Fibroblast of lung (primary cell): ENCODE measurements around the gene EFNA5. TPM values are rescaled to one million over a fixed set of nuclear protein-coding genes. Genes with fewer than 3 reads are reported as not detected.

Experiments used
- DNase-seq, 2 donors: peaks; one replicate each; pipeline versions ENCODE4 v3.0.0 to v3.0.0-alpha.2; 2010; ENCODE audit warnings: low read depth in 2 of 2
- H2AFZ ChIP-seq: 2 replicates; pipeline ENCODE4 v1.5.1; 2012; ENCODE audit warnings: low read length, control low read depth, inconsistent platforms
- H3K27ac ChIP-seq: 2 replicates; pipeline ENCODE4 v1.5.1; 2011; ENCODE audit warnings: low read length, control low read depth; ENCODE audit not compliant: insufficient read depth
- H3K27me3 ChIP-seq: 2 replicates; pipeline ENCODE4 v1.5.1; 2011; ENCODE audit warnings: mild to moderate bottlenecking, low read length; ENCODE audit not compliant: control insufficient read depth, insufficient read depth
- H3K36me3 ChIP-seq: 2 replicates; pipeline ENCODE4 v1.5.1; 2011; ENCODE audit warnings: low read length; ENCODE audit not compliant: control insufficient read depth, insufficient read depth
- H3K4me1 ChIP-seq: 2 replicates; pipeline ENCODE4 v1.5.1; 2011; ENCODE audit warnings: low read length; ENCODE audit not compliant: control insufficient read depth, insufficient read depth; ENCODE audit errors: extremely low read depth
- H3K4me2 ChIP-seq: 2 replicates; pipeline ENCODE4 v1.5.1; 2011; ENCODE audit warnings: low read length, control low read depth; ENCODE audit not compliant: insufficient read depth; ENCODE audit errors: extremely low read depth
- H3K4me3 ChIP-seq, 4 experiments: fragments of 200-600 bp in 1 of 4; sonication (generic) in 1 of 4; replicated peaks in 1 of 4; 2 replicates each; pipeline ENCODE4 v1.5.1; 2011 to 2016; ENCODE audit warnings: low read length in 4 of 4, low read depth in 3 of 4, mild to moderate bottlenecking in 3 of 4, control low read depth in 2 of 4, inconsistent platforms in 1 of 4, mixed read lengths in 1 of 4; ENCODE audit not compliant: insufficient read depth in 1 of 4; ENCODE audit errors: control extremely low read depth in 1 of 4
- H3K79me2 ChIP-seq: 2 replicates; pipeline ENCODE4 v1.5.1; 2012; ENCODE audit warnings: mild to moderate bottlenecking, low read length, inconsistent platforms; ENCODE audit not compliant: control insufficient read depth, insufficient read depth
- H3K9ac ChIP-seq: 2 replicates; pipeline ENCODE4 v1.5.1; 2011; ENCODE audit warnings: mild to moderate bottlenecking, low read length, control low read depth; ENCODE audit not compliant: insufficient read depth
- H3K9me3 ChIP-seq: 2 replicates; pipeline ENCODE4 v1.5.1; 2012; ENCODE audit warnings: low read depth, low read length; ENCODE audit not compliant: control insufficient read depth, insufficient read depth
- H4K20me1 ChIP-seq: 2 replicates; pipeline ENCODE4 v1.5.1; 2011; ENCODE audit warnings: low read length; ENCODE audit not compliant: control insufficient read depth, insufficient read depth; ENCODE audit errors: extremely low read depth
- EZH2 ChIP-seq: IDR thresholded peaks from 2 replicates; pipeline ENCODE4 v1.5.1; 2012; ENCODE audit warnings: low read length, control low read depth, mild to moderate bottlenecking; ENCODE audit errors: missing control alignments
- polyA plus RNA-seq, 2 donors: library from polyadenylated mRNA; depleted of rRNA in 1 of 2; stranded (reverse) in 1 of 2; unstranded in 1 of 2; fragments of >200 nt; gene quantifications; 2 replicates each; pipeline ENCODE4 v1.2.1, GENCODE V29; 2011 to 2012; ENCODE audit warnings: missing spikeins in 1 of 2
- total RNA-seq: library from RNA; depleted of rRNA; stranded (reverse); fragments of >200 nt; gene quantifications from 2 replicates; pipeline ENCODE4 v1.2.1, GENCODE V29; 2014
- TF ChIP-seq, protein P1 (sequence below), 2 donors: IDR thresholded peaks in 1 of 2; conservative IDR thresholded peaks in 1 of 2; 1 replicate in 1 of 2; 2 replicates in 1 of 2; pipeline ENCODE4 v1.5.1; 2011 to 2012; ENCODE audit warnings: low read length in 2 of 2, control low read depth in 1 of 2, inconsistent platforms in 1 of 2, low read depth in 1 of 2, mild to moderate bottlenecking in 1 of 2

EFNA5 gene
- total and polyA plus RNA-seq, 2 donors (not counting 1 experiment from before 2014, with no cell fraction given) = 3.5 to 3.7 TPM

DNA sequence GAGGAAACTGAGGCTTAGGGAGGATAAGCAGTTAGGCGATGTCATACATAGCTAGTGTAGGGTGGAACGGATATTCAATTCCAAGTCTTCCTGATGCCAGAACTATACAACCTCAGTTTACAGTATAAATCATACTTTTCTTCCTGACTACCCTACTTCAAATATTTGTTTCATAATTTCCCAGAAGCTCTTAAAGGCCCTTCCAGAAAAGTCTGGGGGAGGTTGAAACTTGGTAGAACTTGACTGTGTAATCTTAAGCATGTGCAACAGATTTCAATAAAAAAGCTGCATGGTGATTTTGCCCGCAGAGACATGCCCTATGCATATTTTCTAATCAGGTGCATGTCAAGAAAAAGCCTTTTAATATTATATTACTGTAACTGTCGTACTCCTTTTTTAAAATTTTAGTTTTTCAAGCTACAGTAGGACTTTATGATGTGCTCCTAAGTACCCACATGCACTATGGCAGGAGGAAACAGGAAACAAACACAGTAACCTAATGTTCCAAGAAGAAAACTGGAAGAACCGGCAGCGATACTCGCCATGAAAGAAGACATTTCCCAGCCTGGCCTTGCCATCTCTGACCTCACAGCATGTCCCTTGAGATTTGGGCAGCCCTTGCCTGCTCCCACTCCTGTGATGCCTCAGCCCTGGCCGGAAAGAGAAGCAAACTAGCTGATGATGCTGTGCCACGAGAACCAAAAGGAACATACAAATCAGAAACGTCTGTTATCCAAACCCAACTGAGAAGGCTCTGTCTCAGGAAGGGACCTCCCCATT is 266.0 kb downstream of the EFNA5 start:
- Histone ChIP-seq H2AFZ (no peak overlapping the region), H3K27me3 (no peaks in the 10 kb centered on the region), H4K20me1 (no peaks in the 10 kb centered on the region), H3K9ac (no peak overlapping the region), H3K4me2 (no peak overlapping the region), H3K27ac (no peak overlapping the region), H3K79me2 (no peaks in the 10 kb centered on the region), H3K36me3 (no peaks in the 10 kb centered on the region), H3K4me3 (no peak overlapping the region), H3K4me1 (no peaks in the 10 kb centered on the region), H3K9me3 (no peaks in the 10 kb centered on the region)
- TF ChIP-seq, protein P1, sequence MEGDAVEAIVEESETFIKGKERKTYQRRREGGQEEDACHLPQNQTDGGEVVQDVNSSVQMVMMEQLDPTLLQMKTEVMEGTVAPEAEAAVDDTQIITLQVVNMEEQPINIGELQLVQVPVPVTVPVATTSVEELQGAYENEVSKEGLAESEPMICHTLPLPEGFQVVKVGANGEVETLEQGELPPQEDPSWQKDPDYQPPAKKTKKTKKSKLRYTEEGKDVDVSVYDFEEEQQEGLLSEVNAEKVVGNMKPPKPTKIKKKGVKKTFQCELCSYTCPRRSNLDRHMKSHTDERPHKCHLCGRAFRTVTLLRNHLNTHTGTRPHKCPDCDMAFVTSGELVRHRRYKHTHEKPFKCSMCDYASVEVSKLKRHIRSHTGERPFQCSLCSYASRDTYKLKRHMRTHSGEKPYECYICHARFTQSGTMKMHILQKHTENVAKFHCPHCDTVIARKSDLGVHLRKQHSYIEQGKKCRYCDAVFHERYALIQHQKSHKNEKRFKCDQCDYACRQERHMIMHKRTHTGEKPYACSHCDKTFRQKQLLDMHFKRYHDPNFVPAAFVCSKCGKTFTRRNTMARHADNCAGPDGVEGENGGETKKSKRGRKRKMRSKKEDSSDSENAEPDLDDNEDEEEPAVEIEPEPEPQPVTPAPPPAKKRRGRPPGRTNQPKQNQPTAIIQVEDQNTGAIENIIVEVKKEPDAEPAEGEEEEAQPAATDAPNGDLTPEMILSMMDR (conservative IDR thresholded peaks at IDR 0.05 in 1 of 2, IDR thresholded peaks at IDR 0.05 in 1 of 2; ENCODE audit: low read depth in 1 of 2, low read length in 2 of 2) = no peak
- no peak for TF ChIP-seq EZH2
- no peak for DNase-seq

DNA sequence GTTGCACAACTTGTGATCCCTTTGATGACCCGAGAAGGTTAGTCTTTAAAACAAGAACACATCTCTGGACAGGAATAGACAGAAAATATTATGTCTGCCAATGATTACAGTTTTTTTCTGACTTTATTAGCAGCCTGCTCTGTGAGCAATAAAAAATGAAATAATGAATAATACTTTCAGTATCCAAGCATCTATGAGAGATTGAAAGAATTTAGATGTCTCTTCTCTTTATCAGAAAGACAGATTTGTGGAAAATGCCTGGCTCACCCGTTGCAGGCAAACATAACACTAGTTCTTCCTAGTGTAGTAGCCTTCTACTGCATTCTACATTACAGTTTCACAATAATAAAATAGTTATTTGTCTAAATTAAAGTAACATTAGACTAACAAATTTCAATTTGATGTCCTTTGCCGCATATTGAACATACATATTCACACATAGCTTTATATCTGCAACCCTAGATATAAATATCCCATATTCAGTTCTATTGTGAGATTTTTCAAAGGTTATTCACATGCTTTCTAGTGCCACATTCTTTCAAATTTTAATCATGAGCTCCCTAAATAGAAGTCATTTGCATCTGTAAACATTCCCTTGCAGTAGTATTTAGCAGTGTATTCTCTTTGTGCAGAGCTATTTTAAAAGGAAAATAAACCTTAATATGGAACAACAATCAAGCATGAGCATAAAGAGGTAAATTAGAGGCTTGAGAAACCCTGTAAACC is 267.3 kb downstream of the EFNA5 start:
- no peak overlapping the region for H3K9ac ChIP-seq
- H3K27ac ChIP-seq = no peak overlapping the region
- no peak overlapping the region for H3K4me2 ChIP-seq

More for the DNA sequence above, 267.3 kb downstream of the EFNA5 start:
- H3K79me2 ChIP-seq = no peaks in the 10 kb centered on the region
- H3K4me3 ChIP-seq = no peak overlapping the region
- H3K9me3 ChIP-seq = no peaks in the 10 kb centered on the region
- DNase-seq = no peak
- H3K4me1 ChIP-seq = no peaks in the 10 kb centered on the region
- no peaks in the 10 kb centered on the region for H4K20me1 ChIP-seq
- no peaks in the 10 kb centered on the region for H3K27me3 ChIP-seq
- no peak overlapping the region for H2AFZ ChIP-seq
- no peaks in the 10 kb centered on the region for H3K36me3 ChIP-seq
- TF ChIP-seq, protein P1 (conservative IDR thresholded peaks at IDR 0.05 in 1 of 2, IDR thresholded peaks at IDR 0.05 in 1 of 2; ENCODE audit: low read depth in 1 of 2, low read length in 2 of 2) = no peak
- TF ChIP-seq EZH2 = no peak
